GM12878 (cell line): Measurements from ENCODE around the gene FKBP3.

ENCODE experiments used
- ATF3 ChIP-seq: IDR thresholded peaks from 2 replicates; pipeline ENCODE4 v1.6.1; 2011; ENCODE audit warnings: low read depth, mild to moderate bottlenecking, low read length, moderate library complexity, borderline replicate concordance; ENCODE audit errors: extremely low read depth
- BHLHE40 ChIP-seq, 2 experiments: fragments of 450-650 bp in 1 of 2; IDR thresholded peaks; 2 replicates each; pipeline ENCODE4 v1.6.1; 2011 to 2017; ENCODE audit warnings: low read depth in 2 of 2, borderline replicate concordance in 1 of 2, improper control_type of control experiment in 1 of 2, low read length in 1 of 2, mild to moderate bottlenecking in 1 of 2
- CBX5 ChIP-seq: sonication (generic); IDR thresholded peaks from 2 replicates; pipeline ENCODE4 v1.6.1; 2016; ENCODE audit warnings: low read depth, moderate library complexity, mild to moderate bottlenecking, inconsistent platforms
- CEBPB ChIP-seq, 2 experiments: fragments of 150-350 bp in 1 of 2; IDR thresholded peaks; 2 replicates each; pipeline ENCODE4 v1.6.1; 2012 to 2014; ENCODE audit warnings: low read depth in 2 of 2, low read length in 2 of 2, borderline replicate concordance in 1 of 2, inconsistent platforms in 1 of 2
- CHD2 ChIP-seq: IDR thresholded peaks from 2 replicates; pipeline ENCODE4 v1.6.1; 2011; ENCODE audit warnings: low read depth, low read length, improper control_type of control experiment, borderline replicate concordance
- CTCF ChIP-seq, 3 experiments: IDR thresholded peaks in 2 of 3; conservative IDR thresholded peaks in 1 of 3; 2 replicates each; pipeline ENCODE4 v1.5.1; 2011; ENCODE audit warnings: low read depth in 3 of 3, low read length in 3 of 3, mild to moderate bottlenecking in 3 of 3, control low read depth in 2 of 3, moderate library complexity in 2 of 3, inconsistent platforms in 1 of 3, mixed read lengths in 1 of 3; ENCODE audit not compliant: control insufficient read depth in 2 of 3, insufficient read depth in 1 of 3; ENCODE audit errors: extremely low read depth in 1 of 3
- ELK1 ChIP-seq: IDR thresholded peaks from 2 replicates; pipeline ENCODE4 v1.6.1; 2012; ENCODE audit warnings: low read depth, low read length, improper control_type of control experiment
- ESRRA ChIP-seq: IDR thresholded peaks from 2 replicates; pipeline ENCODE4 v1.6.1; 2012; ENCODE audit warnings: mild to moderate bottlenecking, low read length, improper control_type of control experiment
- HCFC1 ChIP-seq: fragments of 150-350 bp; IDR thresholded peaks from 2 replicates; pipeline ENCODE4 v1.6.1; 2014; ENCODE audit warnings: low read length
- HDAC2 ChIP-seq: fragments of 200-600 bp; sonication (generic); IDR thresholded peaks from 2 replicates; pipeline ENCODE4 v1.6.1; 2017
- POLR2A ChIP-seq: IDR thresholded peaks from 2 replicates; pipeline ENCODE4 v1.6.1; 2011; ENCODE audit warnings: low read depth, mild to moderate bottlenecking, low read length
- SP1 ChIP-seq: IDR thresholded peaks from one replicate; pipeline ENCODE4 v1.6.1; 2011; ENCODE audit warnings: low read depth, low read length
- YY1 ChIP-seq: IDR thresholded peaks from 2 replicates; pipeline ENCODE4 v1.6.1; 2011; ENCODE audit warnings: low read depth, mild to moderate bottlenecking, low read length
- ZNF274 ChIP-seq: IDR thresholded peaks from one replicate; pipeline ENCODE4 v1.8.0; 2011; ENCODE audit not compliant: insufficient read length, insufficient read depth

GRCh38 chr14:45123271-45123670 is 11.0 kb downstream of the FKBP3 start:
- TF ChIP-seq POLR2A (no peak), ELK1 (no peak), CBX5 (no peak), BHLHE40 (IDR thresholded peaks at IDR 0.05; ENCODE audit: borderline replicate concordance in 1 of 2, low read depth in 2 of 2, low read length in 1 of 2) (no peak), YY1 (no peak), CTCF (IDR thresholded peaks at IDR 0.05 in 2 of 3, conservative IDR thresholded peaks at IDR 0.05 in 1 of 3; ENCODE audit: control insufficient read depth in 2 of 3, extremely low read depth in 1 of 3, insufficient read depth in 1 of 3, low read depth in 3 of 3, low read length in 3 of 3) (no peak), CEBPB (IDR thresholded peaks at IDR 0.05; ENCODE audit: borderline replicate concordance in 1 of 2, low read depth in 2 of 2, low read length in 2 of 2) (no peak), ESRRA (no peak), CHD2 (no peak), ZNF274 (no peak), HCFC1 (no peak), SP1 (no peak), ATF3 (no peak), HDAC2 (no peak)
